ENCODE measurements around the gene CZIB.

DNA sequence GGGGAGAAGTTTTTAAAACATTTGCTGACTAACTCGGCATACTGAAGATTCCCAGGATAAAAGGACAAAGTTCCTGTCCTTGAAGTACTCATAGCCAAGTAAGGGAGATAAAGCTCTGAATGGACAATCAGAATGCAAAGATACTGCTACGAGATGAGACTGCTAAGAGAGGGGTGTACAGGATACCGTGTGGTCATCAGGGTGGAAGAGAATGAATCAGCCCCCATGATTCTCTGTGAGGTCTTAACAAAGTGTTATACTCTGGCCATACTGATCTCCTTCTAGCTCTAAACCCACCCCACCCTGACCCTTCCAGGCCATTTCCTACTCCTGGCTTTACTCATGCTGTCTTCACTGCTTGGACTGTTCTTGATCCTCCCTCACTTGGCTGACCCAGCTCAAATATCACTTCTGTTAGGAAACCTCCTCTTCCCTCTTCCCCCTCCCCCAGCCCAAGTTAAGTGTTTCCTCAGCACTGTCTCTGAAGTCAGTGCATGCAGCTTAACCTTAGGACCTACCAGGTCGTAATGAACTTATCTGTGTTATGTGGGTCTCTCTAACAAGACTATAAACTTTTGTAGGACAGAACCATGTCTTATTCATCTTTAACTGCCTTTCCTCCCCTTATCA is 33.7 kb upstream of the CZIB start:
- TF ChIP-seq POLR2AphosphoS5 (IDR thresholded peaks at IDR 0.05) (no peak), POLR2A (IDR thresholded peaks at IDR 0.05) (no peak), EP300 (IDR thresholded peaks at IDR 0.05) (no peak)
- TF ChIP-seq, protein P1, sequence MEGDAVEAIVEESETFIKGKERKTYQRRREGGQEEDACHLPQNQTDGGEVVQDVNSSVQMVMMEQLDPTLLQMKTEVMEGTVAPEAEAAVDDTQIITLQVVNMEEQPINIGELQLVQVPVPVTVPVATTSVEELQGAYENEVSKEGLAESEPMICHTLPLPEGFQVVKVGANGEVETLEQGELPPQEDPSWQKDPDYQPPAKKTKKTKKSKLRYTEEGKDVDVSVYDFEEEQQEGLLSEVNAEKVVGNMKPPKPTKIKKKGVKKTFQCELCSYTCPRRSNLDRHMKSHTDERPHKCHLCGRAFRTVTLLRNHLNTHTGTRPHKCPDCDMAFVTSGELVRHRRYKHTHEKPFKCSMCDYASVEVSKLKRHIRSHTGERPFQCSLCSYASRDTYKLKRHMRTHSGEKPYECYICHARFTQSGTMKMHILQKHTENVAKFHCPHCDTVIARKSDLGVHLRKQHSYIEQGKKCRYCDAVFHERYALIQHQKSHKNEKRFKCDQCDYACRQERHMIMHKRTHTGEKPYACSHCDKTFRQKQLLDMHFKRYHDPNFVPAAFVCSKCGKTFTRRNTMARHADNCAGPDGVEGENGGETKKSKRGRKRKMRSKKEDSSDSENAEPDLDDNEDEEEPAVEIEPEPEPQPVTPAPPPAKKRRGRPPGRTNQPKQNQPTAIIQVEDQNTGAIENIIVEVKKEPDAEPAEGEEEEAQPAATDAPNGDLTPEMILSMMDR (IDR thresholded peaks at IDR 0.05), result no peak

All from gastroesophageal sphincter (tissue), 3 donors.